Kidney capillary endothelial cell (primary cell): ENCODE measurements around the gene CCDC158.
A peak's percentile ranks its signal among the peaks of the same experiment; 100 is the strongest.
"Not testable (repeated sequence)": the region's sequence is repeated elsewhere in the genome, so short reads cannot be mapped to it uniquely, and the experiment has no call there.

Source experiments
- DNase-seq: peaks from one replicate; pipeline ENCODE4 v3.0.0-alpha.2; 2018; ENCODE audit warnings: low spot score

CCDC158 gene

DNA sequence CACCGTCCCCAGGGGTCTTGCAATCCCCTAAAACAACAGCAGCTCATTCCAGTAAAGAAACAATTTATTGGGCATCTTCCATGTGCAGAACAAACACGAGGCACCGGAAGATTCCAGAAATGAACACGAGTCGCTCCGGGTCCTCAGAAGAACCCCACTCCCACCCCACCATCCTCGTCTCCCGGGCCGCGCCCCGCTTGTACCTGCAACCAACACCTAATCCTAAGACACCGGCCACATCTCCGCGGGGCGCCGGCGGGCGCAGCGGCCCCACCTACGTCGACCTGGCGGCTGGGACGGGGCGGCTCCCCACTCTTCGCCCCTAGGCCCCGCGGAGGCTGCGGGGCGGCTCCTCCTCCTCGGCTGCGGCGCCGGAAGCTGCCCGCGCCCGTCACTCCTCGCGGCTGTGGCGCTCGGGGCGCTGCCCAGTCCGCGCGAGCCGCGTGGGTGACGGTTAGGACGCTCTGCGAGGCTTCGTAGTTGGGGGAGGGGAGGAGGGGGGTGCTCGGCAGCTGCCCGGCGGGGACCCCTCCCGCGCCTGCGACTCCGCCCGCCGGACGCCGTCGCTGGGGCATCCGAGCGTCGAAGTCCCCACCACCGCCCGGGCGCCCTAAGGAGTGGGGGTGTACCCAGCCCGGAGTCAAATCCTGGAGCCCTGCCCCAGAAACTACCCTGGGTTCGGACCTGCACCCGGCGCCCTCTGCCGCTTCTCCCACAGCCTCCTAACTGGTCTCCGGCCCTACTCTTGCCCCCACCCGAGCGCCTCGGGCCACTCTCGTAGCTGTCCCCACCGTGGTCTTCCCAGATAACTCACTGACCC lies at the start of gene CCDC158:
Gene CCDC158, minus strand, starts transcription at position 380 of the 820 bp plus-strand sequence. CDS start 17,934 bp downstream, outside the sequence.
- no peak for DNase-seq

DNA sequence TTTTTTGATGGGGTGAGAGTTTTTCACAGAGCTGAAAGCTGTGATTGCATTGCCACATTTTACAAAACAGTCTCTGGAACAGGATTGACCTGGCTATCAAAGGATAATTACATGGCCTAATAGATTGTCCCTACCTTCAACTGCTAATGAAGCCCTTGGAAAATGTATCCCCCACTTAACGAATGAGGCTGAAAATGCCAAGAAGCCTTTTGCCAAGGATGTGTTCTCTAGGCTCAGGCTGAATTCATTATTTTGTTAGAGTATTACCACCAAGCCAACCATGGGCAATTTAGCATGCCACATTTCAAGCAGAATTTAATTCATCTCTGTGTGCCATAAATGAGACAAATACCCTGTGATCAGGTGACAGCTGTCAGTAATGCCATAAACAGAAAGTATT lies 49.6 kb upstream of the CCDC158 start:
- DNase-seq = no peak

DNA sequence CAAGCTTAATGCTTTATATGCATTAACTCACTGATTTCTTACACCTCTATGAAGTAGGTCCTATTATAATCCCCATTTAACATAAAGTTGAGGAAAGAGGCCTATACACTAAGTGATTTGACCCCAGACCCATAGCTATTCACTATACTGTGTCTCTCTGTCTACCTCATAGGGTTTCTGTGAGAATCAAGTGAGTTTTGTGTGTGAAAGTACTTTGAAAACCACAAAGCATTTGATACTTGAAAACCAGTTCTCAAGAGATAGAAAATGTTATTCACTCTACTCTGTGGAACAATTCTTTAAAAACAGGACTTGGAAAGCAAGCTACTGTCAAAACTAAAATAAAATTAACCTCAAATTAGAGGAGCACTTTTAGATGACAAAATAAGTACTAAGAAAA lies 49.1 kb upstream of the CCDC158 start:
- DNase-seq = no peak

DNA sequence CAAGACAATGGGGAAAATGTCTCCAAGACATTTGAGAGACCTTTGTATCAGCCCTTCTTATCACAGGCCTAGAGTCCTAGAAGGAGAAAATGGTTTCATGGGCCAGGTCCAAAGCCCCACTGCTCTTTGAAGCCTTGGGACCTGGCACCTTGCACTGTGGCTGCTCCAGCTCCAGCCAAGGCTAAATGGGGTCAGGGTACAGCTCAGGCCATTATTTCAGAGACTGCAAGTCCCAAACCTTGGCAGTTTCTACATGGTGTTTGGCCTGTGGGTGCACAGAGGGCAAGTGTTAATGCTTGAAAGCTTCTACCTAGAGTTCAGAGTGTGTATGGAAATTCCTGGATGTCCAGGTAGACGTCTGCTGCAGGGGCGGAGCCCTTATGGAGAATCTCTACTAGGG lies 42.6 kb upstream of the CCDC158 start:
- DNase-seq = no peak

DNA sequence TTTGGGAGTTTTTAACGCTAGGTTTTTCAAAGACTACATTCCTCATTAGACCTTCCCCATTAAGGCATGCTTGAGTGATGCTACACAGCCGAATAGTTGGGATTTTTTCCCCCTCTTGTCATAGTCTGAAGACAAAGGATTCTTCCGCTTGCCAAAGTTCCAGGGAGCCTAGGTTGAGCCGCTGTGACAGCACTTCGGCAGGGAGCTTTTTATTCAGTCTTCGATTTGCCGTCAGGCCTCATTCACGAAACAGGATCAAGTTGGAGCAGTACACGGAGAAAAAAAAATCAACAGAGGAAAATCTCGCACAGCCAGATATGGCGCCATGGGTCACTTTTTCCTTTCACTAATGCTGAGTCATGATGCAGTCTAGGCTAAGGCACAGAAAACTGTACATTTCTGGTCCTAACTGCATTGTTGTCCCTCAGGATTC lies 38.4 kb upstream of the CCDC158 start:
- DNase-seq = no peak

DNA sequence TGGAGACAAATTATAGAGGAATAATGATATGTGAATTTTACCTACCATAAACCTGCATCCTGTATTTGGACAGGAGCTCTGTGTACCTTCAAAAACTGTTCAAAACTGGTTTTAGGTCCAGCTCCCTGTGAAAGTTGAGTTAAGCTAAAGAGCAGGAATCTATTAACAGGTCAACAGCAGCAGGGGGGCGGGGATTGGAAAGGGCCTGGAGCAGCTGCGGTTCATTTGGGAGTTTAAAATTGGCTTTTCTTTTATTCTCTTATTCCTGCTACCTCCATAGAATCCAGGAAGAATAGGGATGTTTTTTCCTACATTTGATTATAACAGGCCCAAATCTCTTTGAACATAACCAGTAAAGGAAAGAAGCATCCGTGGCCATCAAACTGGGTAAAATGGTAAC lies 37.9 kb upstream of the CCDC158 start:
- no peak for DNase-seq

DNA sequence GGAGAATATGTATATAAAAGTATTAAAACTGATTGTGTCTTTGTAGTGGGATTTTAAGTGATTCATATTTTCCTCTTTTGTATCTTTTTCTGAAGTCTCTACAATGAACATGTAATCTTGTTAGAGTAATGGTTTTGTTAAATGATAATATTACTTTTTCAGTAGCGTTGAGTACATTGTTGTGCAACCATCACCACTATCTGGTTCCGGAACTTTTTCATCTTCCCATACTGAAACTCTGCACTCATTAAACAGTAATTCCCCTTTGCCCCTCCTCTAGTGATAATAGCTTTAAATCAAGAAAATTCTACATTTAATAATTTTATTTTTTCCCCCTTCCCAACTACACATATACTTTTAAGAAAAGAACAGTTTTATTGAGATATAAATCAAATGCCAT lies 37.4 kb upstream of the CCDC158 start:
- DNase-seq = no peak

DNA sequence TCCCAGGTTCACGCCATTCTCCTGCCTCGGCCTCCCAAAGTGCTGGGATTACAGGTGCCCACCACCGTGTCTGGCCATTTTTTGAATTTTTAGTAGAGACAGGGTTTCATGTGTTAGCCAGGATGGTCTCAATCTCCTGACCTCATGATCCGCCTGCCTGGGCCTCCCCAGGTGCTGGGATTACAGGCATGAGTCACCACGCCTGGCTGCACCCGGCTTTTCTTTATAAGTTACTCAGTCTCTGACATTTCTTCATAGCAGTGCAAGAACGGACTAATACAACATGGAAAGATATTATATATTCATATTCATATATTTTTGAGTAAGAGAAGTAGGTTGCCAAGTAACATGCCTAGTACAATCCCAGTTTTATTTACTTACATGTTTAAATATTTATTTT lies 36.9 kb upstream of the CCDC158 start:
- no peak for DNase-seq

DNA sequence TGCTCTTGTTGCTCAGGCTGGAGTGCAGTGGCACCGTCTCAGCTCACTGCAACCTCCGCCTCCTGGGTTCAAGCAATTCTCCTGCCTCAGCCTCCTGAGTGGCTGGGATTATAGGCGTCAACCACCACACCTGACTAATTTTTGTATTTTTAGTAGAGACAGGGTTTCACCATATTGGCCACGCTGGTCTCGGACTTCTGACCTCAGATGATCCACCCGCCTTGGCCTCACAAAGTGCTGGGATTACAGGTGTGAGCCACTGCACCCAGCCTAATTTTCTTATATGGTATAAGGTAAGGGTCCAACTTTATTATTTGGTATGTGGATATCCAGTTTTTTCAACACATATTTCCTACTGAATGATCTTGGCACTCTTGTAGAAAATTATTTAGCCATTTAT lies 33.1 kb upstream of the CCDC158 start:
- DNase-seq = not testable (repeated sequence)

DNA sequence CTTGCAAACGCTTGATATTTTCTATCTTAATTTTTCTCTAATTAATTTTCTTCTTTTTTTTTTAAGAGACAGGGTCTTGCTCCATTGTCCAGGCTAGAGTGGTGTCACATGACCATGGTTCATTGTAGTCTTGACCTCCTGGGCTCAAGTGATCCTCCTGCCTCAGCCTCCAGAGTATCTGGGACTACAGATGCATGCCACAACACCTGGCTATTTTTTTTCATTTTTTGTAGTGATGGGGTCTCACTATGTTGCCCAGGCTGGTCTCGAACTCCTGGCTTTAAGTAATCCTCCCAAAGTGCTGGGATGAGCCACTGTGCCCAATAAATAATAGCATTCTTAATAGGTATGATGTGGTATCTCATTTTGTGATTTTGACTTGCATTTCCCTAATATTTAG lies 32.3 kb upstream of the CCDC158 start:
- DNase-seq = no peak

DNA sequence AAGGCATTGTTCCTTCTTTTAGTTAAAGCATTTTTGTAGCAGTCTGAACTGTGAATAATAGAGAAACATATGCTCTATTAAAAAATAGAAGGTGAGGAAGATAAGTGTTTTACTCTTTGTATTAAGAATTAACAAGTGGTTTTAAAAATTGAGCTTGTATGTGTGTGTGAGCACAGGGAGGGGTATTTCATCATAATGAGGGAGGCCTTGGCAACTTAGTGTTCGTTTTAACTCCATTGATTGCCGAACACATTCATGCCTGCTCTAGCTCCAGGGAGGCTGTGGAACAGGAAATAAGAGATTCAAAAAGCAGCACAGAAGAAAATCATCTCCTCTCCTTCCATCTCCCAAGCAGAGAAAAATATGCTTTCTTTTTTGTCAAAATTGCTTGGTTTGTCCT lies 28.9 kb upstream of the CCDC158 start:
- DNase-seq = no peak

DNA sequence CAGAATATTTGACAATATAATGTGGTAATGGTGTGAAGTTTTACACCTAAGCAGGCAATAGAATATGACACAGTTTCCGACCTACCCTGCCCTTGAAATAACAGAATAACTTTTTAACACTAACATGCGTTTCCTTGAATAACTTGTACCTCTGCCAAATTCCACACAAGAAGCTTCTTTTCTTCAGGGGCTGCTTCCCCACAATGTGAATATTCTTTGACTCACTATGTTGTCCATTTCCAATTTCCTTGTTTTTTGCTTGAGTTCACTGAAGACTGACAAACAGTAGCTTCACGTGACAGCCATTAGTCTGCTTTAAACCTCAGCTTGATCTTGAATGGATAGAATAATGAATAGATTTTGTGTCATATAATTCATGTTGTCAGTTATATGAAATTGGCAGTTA lies 28.4 kb upstream of the CCDC158 start:
- DNase-seq = peak; percentile 9

DNA sequence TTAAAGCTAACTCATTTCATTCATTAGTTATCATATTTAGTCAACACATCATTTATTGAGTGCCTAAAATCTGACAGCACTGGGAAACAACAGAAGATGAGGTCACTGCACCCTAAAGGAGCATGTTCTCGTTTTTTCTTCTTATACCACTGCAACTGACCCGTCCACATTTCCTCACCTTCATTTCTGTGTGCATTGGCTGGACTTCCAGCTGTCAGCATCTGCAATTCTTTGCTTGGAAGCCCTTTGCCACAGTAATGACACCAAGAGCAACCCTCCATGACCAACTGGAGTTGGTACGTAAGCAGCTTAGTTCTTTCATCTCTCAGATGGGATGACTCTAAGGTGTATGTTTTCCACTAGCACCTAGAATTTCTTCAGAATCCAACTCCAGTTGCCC lies 27.3 kb upstream of the CCDC158 start:
- no peak for DNase-seq

DNA sequence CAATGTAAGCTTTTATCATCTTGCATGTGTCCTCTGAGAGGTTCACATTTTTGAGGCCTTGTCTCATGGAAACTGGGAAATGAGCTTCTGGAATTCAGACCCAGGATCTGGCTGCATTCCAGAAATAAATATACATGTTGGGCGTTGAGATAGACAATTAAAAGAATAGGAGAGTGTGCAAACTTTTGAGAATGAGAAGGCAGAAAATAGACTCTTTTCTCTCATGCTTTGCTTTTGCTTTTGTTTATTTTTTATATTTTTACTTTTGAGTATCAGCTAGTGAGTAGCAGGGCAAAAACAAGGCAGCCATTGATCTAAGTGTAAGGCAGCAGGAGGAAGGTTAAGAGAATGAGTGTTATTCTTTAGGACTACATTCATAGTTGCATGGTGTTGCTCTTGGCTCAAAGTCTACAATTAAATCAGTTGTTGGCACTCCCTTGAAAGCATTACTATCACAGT lies 26.5 kb upstream of the CCDC158 start:
- DNase-seq = no peak

DNA sequence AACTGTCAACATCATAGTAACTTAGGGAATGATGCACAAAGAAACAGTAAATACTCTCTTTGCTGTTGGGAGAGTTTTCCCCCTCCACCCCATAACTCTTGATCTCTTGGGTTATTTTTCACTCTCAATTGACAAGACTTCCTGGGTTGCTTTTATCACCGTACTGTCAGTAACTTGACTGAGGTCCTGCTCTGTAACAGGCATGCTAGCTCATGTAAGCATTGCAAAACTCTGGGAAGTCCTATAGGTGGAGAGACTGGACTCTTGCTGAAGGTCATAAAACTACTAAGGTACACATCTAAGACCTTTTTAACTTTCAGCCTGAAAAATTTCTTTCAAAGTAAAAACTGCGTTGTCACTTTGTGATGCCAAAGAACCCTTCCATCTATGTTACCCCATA lies 25.0 kb upstream of the CCDC158 start:
- DNase-seq = no peak

DNA sequence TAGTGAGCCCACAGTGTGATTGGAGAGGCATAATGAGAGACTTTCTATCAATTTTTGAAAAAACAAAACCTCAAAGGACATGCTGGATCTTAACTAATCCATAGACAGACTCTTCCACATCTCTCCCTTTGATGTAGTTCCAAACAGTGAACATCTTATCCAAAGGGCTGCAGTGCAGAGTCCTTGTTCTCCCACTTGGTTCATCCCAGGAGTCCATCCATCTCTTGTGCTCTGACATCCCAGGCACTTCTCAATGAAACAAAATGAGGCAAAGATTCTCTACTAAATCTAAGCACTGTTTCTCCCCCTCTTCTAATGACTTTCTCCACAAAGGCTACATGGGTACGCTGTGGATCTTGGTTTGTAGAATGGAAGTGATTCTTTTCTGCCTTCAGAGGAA lies 22.4 kb upstream of the CCDC158 start:
- DNase-seq = no peak

DNA sequence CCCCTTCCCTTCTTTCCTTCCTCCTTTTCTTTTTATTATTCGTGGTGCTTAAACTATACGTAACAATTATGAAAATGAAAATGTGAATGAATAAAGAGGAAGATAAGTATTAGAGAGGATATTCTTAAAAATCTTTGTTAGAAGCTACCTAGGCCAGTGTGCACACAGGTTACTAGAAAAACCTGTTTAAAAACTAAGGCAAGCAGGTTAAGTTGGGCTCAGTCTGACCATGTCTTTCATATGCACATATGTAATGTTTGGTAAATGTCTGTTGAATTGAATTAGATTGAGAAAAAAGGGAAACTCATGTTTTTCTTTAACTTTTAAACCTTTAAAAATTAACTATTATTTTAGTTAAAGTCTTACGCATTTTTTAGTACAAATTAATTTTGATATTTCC lies 21.9 kb upstream of the CCDC158 start:
- DNase-seq = no peak

DNA sequence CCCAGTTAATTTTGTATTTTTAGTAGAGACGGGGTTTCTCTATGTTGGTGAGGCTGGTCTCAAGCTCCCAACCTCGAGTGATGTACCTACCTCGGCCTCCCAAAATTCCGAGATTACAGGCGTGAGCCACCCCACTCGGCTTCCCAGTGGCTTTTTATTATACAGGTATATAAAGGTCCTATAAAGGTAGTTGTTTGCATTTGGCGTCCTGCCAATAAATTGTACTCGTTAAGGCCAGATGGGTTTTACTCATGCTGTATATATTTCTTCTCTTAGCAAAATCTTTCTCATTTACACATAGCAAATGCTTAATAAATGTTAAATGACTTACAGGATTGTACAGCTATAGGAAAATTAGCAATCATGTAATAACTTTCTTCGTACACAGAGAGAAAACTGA lies 20.9 kb upstream of the CCDC158 start:
- no peak for DNase-seq

DNA sequence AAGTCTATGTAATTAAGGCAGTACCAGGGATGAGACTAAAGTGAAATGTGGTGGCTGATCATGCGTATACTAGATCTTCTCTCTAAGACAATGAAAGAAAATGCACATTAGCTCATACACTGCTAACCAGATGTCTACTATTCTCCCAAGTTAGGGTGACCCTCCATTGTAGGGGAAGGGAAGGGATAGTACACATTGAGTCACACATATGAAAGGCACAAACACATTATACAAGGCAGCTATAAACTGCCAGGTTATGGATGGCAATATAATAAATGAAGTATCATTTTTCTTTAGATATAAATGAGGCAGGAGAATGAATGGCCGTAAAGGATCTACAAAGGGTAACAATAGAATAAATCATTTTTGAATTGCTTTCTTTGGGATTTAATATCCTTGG lies 18.6 kb upstream of the CCDC158 start:
- DNase-seq = no peak

DNA sequence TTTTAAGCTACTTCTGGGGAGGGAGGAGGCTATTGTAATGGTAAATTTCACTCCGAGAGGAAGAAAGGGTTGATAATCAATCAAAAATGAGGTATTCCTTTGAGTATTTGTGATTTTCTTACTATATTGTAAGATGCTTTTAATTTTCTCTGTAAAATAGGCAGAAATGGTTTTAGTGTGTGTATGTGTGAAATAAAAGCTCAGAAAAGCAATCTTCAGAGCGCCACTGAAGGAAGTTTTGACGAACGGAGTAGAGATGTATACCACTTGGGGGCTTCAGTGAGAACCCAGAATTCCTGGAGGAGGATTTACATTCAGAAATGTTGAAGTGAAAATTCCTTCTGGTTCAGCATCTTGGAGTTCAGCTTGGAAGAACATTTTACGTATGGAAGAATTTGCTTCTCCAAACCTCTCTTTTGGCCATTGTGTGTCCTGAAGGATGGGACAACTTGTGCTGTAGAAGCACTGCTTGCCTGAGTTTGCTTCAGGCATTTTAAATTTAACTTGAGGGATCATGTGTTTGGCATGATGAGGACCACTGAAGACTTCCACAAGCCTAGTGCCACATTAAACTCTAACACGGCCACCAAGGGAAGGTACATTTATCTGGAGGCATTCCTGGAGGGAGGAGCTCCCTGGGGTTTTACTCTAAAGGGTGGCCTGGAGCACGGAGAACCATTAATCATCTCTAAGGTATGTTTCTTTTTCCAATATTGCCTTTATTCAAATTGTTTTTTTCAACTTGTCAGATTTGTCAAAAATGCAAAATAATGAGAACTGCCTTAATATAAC lies 14.8 kb upstream of the CCDC158 start:
- DNase-seq = no peak

DNA sequence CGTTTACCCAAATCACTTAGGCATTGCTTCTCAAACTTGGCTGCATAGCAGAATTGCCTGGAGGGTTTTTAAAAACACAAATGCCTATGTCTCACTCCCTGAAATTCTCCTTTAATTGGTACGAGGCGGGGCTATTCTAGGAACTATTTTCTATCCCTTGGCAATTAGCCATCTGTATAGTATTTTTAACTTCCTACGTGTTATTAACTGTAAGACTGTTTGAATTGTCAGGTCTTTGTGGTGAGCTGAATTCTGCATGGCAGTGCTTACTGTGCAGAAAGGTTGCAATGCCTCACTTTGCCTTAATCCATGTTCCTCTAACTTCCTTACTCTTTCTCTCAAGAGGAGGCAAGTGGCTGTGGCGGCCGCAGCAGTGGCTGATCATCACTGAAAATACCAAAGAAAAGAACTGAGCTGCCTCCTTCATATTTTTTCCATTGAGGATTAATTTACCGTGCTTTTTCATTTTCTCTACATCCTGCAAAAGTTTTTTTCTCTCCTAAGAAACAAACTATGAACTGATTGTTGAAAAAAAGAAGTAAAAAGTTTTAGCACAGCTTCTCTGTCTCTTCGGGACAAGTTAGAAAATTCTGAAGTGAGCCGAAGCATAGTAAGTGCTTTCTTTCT lies 14.1 kb upstream of the CCDC158 start, which contains the start of gene SHROOM3:
Gene SHROOM3, plus strand, starts transcription at position 329 of the 627 bp plus-strand sequence. CDS start 824 bp downstream, outside the sequence.
- no peak for DNase-seq

DNA sequence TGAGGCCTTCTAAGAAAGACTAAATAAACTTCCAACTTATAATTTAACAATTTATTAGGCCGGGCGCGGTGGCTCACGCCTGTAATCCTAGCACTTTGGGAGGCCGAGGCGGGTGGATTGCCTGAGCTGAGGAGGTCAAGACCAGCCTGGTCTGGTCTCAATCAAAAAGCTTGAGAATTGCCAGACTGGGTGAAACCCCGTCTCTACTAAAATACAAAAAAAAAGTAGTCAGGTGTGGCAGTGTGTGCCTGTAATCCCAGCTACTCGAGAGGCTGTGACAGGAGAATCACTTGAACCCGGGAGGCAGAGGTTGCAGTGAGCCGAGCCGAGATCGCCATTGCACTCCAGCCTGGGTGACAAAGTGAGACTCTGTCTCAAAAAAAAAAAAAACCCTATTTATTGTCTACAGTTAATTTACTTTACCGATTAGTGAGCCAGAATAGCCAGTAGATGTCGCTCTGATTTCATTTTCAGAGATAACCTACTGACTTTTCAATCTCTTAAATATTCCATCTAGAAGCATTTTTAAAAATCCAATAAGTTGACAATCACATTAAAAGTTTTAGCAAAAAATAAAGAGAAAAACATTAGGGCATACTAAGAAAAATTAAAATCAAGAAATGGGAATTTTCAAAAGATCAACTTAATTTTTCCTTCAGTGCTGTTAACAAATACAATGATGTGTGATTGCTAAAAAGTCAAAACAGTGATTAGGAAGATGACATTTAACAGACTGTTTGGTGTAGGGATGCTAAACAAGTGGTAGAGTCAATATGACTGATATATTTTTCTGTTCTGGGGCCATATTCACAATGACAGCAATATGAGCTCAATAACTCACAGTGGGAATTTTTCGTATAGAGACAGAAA lies 9.8 kb upstream of the CCDC158 start:
- DNase-seq = peak; percentile 57
